ENCODE results near the gene HOXB3.

- TF ChIP-seq, protein P1, sequence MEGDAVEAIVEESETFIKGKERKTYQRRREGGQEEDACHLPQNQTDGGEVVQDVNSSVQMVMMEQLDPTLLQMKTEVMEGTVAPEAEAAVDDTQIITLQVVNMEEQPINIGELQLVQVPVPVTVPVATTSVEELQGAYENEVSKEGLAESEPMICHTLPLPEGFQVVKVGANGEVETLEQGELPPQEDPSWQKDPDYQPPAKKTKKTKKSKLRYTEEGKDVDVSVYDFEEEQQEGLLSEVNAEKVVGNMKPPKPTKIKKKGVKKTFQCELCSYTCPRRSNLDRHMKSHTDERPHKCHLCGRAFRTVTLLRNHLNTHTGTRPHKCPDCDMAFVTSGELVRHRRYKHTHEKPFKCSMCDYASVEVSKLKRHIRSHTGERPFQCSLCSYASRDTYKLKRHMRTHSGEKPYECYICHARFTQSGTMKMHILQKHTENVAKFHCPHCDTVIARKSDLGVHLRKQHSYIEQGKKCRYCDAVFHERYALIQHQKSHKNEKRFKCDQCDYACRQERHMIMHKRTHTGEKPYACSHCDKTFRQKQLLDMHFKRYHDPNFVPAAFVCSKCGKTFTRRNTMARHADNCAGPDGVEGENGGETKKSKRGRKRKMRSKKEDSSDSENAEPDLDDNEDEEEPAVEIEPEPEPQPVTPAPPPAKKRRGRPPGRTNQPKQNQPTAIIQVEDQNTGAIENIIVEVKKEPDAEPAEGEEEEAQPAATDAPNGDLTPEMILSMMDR (IDR thresholded peaks at IDR 0.05; ENCODE audit: insufficient read depth, low read depth, low read length) = no peak
- TF ChIP-seq EZH2 (IDR thresholded peaks at IDR 0.05; ENCODE audit: insufficient read depth, low read length) = no peak
Measured at GRCh38 chr17:48528153-48528935, 61.7 kb downstream of the HOXB3 start.

All from astrocyte (in vitro differentiated cells and primary cell).